Stimulated activated naive CD4-positive, alpha-beta T cell (primary cell): ENCODE data around the gene WFDC10A.
"Not testable (repeated sequence)": the region's sequence is repeated elsewhere in the genome, so short reads cannot be mapped to it uniquely, and the experiment has no call there.

ENCODE experiments used
- DNase-seq, 6 experiments: peaks; one replicate each; lab custom pipeline; 2025; lab: John Stamatoyannopoulos, UW

Gene WFDC10A

DNA sequence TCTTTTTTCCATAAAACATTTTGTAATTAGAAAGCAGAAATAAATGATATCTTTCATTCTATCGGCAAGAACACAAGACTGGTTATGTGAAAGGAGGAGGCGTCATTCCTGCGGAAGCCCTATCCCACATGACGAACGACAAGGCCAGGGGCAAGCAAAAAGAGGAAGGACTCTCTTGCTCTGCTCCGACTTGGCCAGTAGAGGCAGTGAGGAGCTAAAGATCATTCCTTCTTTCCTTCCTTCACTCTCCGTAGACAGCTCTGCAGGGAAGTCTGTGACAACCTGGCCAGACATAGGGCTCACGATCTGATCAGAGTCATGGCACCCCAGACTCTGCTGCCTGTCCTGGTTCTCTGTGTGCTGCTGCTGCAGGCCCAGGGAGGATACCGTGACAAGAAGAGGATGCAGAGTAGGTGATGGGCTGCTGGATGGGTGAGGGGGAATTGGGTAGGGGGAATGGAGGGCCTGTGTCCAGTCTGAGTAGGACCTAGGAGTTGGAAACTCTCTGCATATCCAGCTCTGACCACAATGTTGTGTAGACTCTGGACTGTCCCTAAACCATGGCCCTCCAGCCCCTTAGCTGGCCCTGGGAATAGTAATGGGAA is at the start of gene WFDC10A:
WFDC10A (plus strand) TSS at position 244 of the 605 bp plus-strand sequence; CDS start at position 319, 75 bp downstream.
- DNase-seq: no peak

DNA sequence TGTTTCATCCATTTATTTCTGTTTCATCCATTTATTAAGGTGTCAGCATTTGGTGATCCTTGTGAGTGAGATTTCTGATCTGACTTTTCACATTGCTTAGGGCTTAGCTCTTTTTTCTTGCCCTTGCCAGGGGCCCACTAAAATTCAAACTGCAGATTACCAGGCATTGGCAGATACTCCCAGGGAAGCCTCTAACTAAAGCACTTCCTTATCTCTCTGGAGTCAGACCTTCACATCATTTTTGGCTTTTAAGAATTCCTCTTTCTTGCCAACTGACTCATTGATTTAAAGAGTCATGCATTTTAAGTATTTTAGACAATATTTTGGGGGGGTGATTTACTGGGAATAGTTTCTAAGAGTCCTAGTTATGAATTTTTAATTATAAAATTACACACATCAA is 47.8 kb upstream of the WFDC10A start:
- no peak for DNase-seq

DNA sequence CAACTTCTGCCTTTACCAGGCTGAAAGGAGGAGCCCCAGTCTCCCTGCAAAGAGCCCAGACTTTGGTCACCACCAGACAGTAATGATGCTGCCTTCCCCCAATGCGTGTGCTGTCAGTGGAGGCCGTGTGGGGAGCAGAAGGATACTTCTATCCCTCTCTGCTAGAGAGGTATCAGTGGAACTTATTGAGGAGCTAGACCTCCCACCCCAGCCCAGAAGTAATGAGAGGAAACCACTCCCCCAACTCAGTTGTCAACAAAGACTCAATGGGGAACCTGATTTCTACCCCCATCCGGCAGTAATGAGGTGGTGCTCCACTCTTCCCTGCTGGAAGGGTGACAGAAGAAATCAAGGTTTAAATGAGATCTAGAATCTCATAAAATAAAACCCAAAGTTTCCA is 46.0 kb upstream of the WFDC10A start:
- DNase-seq: no peak

DNA sequence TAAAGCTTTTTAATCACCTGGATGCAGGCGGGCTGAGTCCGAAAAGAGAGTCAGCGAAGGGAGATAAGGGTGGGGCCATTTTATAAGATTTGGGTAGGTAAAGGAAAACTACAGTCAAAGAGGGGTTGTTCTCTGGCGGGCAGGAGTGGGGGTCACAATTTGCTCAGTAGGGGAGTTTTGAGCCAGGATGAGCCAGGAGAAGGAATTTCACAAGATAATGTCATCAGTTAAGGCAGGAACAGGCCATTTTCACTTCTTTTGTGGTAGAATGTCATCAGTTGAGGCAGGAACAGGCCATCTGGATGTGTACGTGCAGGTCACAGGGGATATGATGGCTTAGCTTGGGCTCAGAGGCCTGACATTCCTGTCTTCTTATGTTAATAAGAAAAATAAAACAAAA is 45.2 kb upstream of the WFDC10A start:
- DNase-seq: not testable (repeated sequence)

DNA sequence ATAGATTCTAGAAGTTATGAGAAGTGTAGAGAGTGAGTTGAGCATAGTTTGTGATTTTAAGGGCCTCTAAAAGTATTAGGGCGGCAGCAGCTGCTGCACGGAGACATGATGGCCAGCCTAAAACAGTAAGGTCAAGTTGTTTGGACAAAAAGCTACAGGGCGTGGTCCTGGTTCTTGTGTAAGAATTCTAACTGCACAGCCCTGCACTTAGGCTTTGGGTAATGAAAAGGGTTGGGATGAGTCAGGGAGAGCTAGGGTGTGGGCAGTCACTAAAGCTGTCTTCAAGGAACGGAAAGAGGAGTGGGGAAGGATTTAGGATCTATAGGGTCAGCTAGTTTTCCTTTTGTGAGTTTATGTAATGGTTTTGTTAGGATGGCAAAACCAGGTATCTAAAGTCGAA is 43.6 kb upstream of the WFDC10A start:
- not testable (repeated sequence) for DNase-seq

DNA sequence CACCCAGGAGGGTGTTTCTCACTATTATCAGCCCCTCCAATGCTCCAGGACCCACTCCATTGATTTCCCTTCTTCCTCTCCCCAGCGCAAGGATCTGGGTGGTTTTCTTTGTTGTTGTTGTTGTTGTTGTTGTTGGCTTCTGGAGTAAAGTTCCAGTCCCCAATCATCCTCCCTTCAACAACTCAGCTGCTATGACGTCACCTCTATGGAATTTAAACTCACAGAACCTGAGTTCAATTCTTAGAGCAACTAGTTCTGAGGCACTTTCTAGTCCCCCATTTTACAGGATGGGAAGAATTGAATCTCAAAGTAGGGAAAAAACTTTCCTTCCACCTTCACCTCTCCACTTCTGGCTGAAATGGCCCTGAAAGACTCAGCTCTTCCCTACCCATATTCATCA is 40.7 kb upstream of the WFDC10A start:
- DNase-seq: no peak

DNA sequence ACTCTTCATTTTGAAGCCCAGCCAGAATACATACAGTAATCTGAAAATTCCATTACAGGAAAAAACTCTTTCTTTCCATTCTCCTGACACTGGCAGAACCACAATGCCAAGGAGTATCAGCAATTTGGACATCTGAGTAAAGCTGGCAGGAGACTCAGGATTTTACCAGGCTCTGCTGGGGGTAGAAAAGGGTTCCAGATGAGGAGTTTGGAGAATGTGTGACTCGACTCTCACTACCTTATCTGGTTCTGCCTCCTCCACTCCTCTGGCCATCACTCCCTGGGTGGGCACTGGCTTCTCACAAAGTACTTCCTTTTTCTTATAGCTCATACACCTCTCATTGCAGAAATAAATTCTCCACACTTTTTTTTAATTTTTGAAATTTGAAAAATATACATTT is 39.8 kb upstream of the WFDC10A start:
- no peak for DNase-seq

DNA sequence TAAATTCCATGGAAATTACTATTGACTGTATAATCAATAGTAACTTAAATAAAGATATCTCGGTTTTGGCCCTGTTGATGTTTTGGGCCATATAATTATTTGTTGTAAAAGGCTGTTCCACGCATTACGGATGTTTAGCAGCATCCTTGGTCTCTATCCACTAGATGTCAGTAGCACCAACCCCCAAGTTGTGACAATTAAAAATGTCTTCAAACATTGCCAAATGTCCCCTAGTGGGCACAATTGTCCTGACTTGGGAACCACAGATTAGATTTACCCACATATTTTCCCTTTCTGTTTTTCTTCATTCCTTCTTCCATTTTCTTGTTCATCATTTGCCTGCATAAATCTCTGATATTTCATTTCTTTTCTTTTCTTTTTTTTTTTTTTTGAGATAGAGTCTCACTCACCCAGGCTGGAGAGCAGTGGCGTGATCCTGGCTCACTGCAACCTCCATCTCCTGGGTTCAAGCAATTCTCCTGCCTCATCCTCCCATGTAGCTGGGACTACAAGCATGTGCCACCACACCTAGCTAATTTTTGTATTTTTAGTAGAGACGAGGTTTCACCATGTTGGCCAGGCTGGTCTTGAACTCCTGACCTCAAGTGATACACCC is 36.9 kb upstream of the WFDC10A start:
- DNase-seq: no peak

DNA sequence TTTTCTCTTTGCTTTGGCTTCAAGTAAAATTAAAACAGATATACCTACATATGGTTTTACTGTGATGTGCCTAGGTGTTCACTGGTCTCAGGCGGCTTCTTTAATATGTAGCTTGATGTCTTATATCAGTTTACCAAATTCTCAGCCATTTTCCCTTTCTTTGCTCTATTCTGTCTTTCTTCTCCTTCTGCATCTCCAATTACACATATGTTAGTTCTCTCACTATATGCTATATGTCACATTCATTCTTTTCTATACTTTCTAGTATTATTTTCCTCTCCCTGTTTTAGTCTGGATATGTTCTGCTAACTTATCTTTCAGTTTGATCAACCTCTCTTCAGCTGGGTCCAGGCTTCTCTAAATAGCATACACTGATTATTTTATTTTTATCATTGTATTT is 36.0 kb upstream of the WFDC10A start:
- no peak for DNase-seq

DNA sequence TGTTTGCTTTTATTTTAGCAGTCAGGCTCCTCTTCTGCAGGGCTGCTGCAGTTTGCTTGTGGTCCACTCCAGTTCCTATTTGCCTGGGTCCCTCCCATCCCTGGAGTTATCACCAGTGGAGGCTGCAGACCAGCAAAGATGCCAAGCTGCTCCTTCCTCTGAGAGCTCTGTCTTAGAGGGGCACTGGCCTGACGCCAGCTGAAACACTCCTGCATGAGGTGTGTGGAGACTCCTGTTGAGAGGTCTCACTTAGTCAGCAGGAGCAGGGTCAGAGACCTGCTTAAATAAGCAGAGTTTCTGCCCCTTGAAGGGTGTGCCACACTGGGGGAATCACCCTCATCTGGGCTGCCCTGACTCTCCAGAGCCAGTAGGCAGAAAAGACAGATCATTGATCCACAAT is 34.3 kb upstream of the WFDC10A start:
- no peak for DNase-seq

DNA sequence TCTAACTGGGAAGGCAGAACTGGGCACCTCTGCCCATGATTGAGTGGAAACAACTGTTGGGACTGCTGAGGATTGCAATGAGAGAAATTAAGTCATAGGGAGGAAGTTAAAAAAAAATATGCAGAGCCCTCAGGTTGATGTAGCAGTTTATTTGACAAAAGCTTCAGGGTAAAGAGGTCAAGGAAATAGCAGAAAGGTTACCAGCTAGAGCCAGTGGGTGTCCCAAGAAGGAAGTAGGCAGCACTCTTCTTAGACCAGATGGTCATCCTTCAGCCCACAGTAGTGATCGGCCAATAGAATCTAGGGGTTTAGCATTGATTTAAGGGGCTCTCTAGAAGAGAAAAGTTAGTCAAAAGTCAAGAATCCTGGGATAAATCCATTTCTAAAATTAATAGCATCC is 21.7 kb upstream of the WFDC10A start:
- no peak for DNase-seq

DNA sequence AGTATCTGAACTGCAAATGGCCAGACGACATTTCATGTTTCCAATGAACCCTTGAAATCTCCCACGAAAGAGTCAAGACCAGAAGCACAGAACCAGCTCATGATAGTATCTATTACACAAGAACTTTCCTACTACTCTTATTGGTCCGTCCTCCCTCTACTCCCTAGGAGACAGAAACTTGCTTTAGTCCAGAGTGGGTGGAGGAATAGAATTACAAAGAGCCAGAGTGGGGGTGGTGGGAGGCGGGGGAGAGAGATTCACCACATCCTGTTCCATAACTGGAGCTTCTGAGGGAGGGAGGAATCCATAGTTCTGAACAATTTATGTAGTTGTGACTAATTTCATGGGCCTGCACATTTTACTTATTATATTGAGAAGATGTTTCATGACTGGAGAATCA is 18.5 kb upstream of the WFDC10A start:
- DNase-seq: no peak

DNA sequence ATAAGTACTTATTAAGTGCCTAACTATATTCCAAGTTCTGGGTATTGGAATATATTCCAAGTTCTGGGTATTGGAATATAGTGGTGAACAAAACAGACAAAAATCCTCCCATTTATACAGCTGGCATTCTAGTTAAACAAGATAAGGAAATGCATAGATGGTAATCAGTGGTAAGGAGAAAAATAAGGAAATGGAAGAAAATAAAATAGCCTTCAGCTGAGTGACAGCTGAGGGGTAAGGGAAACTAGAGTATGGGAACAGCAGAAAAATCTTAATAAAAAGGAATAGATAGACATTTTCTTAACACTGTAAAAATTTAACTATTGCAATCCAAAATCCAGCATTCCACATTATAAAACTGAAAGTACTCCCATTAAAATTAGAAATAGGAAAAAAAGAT is 17.2 kb upstream of the WFDC10A start:
- DNase-seq: no peak

DNA sequence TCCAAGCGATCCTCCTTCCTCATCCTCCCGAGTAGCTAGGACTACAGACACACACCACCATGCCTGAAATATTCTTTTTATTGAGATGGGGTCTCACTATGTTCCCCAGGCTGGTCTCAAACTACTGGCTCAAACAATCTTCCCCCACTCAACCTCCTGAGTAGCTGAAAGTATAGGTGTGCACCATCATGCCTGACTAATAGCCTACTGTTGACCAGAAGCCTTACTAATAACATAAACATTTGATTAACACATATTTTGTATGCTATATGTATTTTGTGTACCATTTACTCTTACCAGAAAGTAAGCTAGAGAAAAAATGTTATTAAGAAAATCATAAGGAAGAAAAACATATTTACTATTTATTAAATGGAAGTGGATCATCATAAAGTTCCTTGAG is 11.9 kb upstream of the WFDC10A start:
- DNase-seq: no peak

DNA sequence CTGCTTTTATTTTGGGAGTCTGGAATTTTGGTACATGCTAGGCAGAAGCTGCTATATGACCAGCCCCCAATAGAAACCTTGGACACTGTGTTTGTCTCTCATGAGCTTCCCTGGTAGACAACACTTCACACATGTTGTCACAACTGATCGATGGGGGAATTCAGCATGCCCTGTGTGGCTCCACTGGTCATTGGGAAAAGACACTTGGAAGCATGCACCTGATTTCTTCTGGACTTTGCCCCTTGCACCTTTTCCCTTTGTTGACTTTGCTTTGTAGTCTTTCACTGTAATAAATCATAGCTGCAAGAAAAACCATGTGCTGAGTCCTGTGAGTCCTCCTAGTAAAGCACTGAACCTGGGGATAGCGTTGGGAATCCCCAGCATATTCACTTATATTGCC is 7.9 kb upstream of the WFDC10A start:
- DNase-seq: no peak

DNA sequence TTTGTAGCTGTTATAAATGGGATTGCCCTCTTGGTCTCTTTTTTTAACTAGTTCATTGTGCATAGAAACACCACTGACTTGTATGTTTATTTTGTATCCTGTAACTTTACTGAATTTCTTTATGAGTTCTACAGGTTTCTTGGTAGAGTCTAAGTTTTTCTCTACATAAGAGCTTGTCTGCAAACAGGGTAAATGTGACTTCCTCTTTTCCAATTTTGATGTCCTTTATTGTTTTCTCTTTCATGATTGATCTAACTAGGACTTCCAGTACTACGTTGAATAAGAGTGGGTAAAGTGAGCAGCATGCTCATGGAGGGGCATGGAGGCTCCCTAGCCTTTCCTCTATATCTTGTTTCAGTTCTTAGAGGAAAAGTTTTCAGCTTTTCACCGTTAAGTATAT is 3.0 kb upstream of the WFDC10A start:
- no peak for DNase-seq

DNA sequence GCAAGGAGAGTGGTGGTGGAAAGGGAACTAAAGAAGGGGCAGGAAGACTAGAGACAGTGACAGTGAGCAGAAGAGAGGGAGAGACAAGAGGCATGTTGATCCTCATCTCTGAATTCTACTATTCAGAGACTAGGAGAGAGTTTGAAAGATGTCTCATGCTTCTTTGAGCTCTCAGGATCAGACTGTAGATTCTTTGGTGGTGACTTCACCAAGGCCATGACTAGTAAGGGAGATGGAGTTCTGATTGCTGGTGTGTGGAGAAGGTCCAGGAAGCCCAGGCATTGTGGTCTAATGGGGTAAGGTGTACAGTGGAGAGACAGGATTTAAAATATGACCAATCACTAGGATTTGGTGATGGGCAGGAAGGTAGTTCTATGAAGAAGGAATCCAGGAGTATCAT is 832 bp downstream of the WFDC10A start:
- DNase-seq: no peak

DNA sequence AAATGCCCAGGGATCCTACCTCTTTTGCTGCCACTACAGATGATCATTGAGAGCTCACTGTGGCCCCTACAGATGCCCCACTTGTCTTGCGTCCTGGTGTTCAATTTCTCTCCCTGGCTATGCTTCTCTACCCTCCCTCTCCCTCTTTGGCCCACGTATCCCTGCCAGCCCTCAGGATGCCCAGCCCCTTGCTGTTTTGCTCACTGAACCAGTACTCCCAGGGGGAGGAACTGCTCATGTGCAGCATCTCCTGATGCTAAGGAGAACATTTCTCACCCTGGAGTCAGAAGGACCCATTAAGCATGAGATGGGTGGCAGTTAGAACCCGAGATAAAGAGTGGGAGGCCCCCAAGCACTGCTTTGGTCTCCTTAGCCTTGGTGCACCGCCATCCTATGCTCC is 1.6 kb downstream of the WFDC10A start, which contains the start of gene WFDC9:
WFDC9 (minus strand) TSS at position 101 of the 400 bp plus-strand sequence. CDS start 21,103 bp downstream, outside the sequence.
- no peak for DNase-seq

DNA sequence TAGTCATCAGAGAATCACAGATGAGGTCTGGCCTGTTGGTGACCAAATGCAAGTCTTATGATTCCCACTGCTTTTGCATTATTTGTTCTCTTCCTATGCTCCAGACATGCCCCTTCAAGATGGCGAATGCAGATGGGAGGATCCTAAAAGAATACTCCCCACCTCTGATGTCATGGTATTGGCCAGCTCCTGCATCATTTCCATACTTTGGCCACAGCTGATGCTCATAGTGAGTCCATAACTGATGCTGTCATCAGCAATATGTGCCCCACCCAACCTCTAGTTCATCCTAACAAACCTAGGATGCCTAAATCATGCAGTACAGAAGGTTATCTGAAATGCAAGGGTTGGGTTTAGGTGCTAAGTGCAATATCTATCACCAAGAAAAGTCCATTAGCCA is 7.0 kb downstream of the WFDC10A start:
- no peak for DNase-seq

DNA sequence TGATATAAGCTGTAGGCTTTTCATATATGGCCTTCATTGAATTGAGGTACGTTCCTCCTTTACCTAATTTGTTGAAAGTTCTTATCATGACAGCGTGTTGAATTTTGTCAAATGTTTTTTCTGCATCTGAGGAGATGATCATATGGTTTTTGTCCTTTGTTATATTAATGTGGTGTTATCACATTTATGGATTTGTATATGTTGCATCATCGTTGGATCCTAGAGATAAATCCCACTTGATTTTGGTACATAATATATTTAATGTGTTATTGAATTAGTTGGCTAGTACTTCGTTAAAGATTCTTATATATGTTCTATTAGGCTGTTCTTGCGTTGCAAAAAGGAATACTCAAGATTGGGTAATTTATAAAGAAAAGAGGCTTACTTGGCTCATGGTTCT is 10.1 kb downstream of the WFDC10A start:
- DNase-seq: no peak

DNA sequence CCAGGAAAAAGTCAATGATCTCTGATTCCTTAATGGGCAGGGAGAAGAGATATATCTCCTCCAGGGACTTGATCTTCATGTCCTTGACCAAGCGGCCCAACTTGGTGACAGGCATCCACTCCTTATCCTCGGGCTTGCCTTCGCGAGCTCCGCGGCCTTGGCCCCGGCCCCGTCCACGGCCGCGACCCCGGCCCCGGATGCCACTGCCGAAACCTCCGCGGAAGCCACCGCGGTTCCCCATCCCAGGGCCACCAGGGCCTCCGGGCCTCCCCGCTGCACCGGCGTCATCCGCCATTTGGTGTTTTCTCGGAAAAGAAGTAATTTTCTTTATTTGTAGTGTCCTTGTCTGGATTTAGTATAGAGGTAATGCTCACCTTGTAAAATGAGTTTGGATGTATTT is 11.5 kb downstream of the WFDC10A start:
- DNase-seq: not testable (repeated sequence)

DNA sequence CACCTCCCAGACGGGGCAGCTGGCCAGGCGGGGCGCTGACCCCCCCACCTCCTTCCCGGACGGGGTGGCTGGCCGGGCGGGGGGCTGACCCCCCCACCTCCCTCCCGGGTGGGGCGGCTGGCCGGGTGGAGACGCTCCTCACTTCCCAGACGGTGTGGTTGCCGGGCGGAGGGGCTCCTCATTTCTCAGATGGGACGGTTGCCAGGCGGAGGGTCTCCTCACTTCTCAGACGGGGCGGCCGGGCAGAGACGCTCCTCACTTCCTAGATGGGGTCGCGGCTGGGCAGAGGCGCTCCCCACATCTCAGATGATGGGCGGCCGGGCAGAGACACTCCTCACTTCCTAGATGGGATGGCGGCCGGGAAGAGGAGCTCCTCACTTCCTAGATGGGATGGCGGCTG is 16.3 kb downstream of the WFDC10A start:
- not testable (repeated sequence) for DNase-seq

DNA sequence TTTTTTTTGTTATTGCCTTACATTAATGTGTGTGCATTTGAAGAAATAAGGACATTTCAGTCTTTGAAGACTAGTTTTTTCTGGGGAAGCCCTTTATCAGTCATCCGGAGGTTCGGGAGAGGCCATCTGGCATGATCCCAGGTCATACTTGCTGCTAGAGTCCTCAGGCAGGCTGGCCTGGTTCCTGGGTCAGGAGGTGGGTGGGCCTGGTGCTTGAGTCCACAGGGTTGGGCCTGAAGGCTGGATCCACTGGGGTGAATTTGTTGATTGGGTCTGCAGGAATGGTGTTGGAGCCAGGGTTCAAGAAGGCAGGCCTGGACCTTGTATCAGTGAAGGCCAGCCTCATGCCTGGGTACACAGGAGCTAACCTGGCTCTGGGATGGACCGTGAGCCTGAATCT is 17.3 kb downstream of the WFDC10A start:
- DNase-seq: no peak

DNA sequence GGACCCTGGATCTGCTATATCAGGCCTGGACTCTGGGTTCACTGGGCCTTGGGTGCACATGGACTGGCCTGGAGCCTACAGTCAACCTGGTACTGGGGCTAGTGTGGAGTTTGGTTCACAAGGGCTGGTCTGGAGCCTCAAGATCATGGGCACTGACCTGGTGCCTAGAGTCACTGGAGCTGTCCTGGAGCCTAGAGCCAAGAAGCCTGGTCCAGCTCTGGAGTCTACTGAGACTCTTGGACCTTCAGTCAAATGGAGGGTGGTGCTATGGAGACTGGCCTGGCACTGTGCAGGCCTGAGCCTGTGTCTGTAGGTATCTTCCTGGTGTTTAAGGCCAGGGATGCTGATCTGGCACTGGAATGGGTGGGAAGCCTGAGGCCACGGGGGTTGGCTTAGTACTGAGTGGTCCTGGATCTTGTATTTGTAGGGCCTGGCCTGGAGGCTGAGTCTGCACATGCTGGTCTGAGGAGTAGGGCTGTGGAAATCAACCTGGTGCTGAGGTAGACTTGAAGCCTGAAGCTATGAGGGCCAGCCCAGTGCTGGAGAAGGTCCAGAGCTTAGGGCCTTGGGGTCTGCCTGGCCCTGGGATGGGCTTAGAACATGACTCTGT is 18.0 kb downstream of the WFDC10A start:
- DNase-seq: no peak
